GM18867 (cell line): ENCODE measurements around the gene WDR26.
A peak's percentile ranks its signal among the peaks of the same experiment; 100 is the strongest.
"Not testable (repeated sequence)": the region's sequence is repeated elsewhere in the genome, so short reads cannot be mapped to it uniquely, and the experiment has no call there.

ENCODE experiments used
- ATAC-seq: cut with Tn5 transposase; IDR thresholded peaks from one replicate; pipeline ENCODE4 v1.9.1; 2021; ENCODE audit warnings: mild to moderate bottlenecking, moderate library complexity; ENCODE audit not compliant: unreplicated experiment

WDR26 gene

DNA sequence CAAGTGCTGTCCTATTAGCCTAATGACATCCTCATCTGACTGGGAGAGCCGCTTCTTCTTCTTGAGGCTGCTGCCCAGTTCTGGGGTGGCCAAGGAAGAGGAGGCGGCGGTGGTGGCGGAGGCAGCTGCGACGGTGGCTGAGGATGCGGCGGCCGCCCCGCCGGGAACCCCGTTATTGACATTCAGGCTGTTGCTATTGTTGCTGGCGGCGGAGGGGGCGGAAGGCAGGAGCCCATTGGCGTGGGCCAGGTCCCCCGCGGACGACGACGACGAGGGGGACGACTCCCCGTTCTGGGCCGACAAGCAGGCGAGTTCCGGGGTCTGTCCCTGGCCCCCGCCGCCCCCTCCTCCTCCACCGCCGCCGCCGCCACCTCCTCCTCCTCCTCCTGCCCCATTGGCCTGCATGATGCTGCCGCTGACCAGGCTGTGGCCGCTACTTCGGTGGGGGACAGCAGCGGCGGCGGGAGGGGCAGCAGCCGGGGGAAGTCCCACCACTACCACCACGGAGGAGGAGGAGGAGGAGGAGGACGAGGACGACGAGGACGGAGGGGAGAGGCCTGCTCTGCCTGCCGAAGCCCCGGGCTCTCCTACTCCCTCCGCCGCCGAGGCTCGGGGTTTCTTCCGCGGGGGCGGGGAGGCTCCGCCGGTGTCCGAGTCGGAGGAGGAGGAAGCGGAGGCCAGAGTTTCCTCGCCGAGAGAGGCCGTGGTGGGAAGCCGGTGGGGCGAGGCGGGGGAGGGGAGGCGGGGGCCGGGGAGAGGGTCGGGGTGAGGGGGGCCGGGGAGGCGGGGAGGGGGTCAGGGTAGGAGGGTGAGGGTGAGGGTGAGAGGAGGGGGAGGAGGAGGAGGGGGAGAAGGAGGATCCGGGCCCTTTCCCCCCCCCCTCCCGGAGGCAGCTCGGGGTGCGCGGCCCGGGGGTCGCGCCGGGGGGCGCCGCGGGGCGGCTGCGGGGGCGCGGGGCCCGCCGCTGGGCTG is 610 bp downstream of the WDR26 start:
- no peak for ATAC-seq

DNA sequence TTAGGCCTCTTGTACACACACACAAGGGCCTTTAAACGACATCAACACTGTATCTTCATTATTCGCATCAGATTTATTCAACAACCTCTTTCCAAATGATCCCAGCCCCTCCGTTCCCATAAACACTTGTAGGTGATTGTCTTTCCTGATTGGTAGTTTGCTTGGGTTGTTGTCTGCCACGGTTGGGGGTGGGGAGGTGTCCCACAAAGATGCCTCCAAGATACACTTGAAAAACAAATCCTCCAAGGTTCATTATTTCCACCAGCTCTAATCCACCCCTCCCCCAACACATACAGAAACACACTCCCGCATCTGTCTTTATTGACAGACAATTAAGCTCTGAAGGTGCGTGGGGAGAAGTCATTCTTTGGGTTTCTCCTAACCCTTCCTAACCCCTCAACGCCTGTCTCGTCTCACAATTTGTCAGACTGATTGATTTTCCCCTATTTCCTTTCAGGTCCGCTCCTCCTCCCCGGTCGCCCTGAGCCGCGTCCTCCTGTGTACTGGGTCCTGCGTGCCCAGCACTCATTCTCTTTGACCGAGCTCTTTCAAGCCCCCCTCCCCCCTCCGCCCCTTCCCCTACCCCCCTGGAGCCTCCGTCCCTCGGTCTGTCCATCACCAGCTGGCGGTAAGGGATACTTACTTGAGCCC is 1.4 kb downstream of the WDR26 start:
- ATAC-seq = no peak

- no peak for ATAC-seq
These were observed 1.9 kb downstream of the WDR26 start for GRCh38 chr1:224432672-224433040.

- no peak for ATAC-seq
These were observed 2.5 kb downstream of the WDR26 start for GRCh38 chr1:224432146-224432545.

DNA sequence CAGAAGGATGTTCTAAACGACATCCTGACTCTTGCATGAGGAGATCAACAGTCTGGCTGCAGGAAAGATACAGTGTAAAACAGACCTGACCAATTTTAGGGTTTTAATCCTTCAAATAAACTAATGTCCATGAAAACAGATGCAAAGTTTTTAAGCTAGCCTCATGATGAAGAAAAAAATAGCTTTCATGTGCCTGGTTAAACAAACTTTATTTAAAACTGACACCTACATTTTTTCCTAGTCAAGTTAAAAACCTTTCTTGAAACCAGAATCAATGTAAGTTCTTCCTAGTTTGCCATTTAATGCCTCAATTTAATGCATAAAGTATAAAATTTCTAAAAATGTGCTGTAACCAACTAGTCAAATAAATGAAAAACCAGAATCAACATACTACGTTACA is 2.9 kb downstream of the WDR26 start:
- ATAC-seq = no peak

GRCh38 chr1:224430511-224431113 is 4.0 kb downstream of the WDR26 start:
- peak; percentile 31 for ATAC-seq

DNA sequence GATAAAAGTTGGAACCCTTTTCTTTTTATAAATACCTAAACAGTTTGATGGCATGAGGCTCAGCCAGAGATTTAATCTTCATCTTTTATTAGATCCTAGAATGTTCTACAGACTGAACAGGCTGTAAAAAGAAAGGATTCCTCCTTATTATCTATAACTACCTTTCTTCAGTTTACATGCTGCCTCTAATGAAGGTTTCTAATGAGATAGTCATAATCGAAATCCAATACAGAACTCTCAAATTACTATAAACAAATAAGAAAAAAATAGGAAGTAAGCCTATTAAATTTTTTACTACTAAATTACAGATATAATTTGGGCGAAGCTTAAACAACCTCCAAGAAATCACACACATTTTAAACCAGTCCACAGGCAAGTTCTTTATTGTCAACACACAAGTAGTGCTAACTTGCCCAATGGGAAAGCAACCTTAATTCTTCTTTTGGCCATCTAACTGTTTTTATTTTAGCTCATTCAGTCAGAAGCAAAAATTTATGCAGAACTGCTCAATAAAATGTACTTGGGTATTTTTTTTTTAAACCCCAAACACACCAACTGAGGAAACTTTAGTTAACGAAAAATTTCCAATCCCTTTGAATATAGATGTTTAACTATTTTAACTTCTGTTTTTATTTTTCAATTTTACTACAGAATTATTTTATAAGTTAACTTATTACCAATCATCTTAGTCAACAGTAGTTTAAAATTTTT is 4.8 kb downstream of the WDR26 start:
- no peak for ATAC-seq

- ATAC-seq = not testable (repeated sequence)
These were observed 5.9 kb downstream of the WDR26 start for GRCh38 chr1:224428713-224429112.

DNA sequence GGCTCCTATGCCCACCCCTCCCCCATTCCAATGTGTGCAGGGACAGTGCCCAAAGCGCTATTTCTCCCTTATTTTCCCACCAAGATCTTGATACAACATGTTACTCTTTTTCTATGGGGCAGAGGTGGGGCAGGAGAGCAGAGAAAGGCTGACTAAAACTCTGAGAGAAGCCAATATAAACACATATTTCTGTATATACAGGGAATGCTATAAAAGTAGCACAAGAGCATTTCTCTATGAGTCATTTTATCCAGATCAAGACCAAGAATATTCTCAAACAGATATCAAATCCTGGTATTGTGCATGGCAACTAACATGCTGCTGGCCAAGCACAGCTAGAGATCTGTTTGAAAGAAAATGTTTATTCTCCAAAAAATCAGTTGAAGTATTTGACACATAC is 7.3 kb downstream of the WDR26 start:
- no peak for ATAC-seq

- not testable (repeated sequence) for ATAC-seq
These were observed 7.7 kb downstream of the WDR26 start for GRCh38 chr1:224426869-224427268.

DNA sequence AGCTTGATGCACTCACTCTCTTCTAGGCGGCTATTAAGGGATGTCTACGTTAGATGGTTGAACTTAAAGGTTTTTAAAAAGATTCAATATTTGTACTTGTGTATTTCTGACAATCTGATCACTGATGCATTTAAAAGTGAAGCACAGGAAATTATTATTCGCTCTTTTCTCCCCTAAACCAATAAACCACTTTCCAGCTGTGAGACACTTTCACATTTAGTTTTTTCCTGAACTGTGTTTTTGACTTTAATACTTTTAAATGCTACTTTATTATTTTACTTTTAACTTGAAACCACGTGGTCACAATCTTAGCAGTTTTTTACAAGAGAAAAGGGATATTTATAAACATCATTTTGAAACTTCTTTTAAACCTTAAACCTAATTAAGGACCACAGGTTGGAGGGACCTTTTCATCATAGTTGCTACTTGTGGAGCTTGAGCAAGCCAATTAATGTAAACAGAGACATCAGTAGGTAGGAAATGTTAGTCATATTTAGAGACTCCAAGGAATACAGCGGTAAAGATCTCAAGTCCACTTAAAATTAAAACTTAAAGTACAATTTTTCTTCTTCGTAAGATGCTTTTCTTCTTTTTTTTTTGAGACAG is 9.2 kb downstream of the WDR26 start:
- ATAC-seq = no peak

GRCh38 chr1:224420106-224420505 is 14.5 kb downstream of the WDR26 start:
- ATAC-seq = no peak

DNA sequence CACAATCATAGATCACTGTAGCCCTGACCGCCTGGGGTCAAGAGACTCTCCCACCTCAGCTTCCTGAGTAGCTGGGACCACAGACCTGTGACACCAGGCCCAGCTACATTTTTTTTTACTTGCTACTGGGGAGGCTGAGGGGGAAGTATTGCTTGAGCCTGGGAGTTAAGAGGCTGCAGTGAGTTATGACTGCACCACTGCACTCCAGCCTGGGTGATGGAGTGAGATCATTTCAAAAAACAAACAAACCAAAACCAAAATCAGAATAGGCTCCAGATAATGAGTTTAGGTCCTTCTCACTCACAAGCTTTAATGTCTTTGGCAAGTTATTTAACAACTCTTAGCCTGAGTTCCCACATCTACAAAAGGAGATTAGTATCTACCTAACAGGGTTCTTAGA is 22.8 kb downstream of the WDR26 start:
- ATAC-seq = no peak

DNA sequence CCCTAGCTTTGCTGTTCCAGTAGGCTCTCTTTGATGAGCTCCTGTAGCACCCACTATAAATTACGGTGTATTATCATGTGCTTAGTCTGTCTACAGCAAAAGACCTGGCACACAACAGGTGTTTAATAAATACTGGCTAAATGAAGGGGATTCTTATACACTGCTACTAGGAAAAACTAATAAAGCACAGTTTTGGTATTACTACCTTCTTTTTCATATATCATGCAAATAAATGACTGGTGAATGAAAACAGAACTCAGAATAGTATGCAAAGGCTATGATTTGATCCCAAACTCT is 26.4 kb downstream of the WDR26 start:
- ATAC-seq = no peak

GRCh38 chr1:224407571-224408293 is 26.9 kb downstream of the WDR26 start:
- ATAC-seq = no peak

DNA sequence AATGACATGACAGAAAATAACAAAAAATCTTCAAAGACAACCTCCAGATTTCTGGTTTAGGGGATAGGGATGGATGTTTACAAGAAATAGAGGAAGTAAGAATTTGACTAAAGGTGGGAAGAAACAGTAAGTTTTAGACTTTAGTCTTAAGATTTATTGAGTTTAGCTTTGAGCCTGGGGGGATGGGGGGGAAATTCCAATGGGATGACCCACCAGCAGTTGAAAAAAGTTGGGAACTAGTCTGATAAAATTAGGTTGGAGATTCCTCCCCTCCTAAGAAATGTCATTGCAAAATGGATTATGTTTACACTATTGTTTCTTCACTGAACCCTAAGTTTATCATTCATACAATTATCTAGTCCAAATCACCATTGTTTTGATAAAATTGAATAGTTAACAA is 28.4 kb downstream of the WDR26 start:
- no peak for ATAC-seq

DNA sequence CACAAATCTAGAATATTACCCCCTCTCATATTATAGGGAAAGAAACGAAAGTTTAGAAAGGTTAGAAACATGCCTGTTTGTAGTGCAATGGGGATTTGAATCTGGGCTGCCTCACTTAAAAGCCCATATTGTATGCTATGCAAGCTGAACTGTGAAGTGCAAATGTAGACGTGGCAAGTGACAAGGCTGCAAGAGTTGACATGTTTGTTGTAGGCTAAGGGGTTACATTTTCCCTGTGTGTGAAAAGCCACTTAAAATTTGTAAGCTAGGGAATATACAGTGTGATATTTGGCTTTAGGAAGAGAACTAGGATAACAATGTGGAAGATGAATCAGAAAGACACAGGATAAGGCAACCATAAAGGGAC is 29.0 kb downstream of the WDR26 start:
- ATAC-seq = no peak

GRCh38 chr1:224404916-224405603 is 29.5 kb downstream of the WDR26 start:
- no peak for ATAC-seq

DNA sequence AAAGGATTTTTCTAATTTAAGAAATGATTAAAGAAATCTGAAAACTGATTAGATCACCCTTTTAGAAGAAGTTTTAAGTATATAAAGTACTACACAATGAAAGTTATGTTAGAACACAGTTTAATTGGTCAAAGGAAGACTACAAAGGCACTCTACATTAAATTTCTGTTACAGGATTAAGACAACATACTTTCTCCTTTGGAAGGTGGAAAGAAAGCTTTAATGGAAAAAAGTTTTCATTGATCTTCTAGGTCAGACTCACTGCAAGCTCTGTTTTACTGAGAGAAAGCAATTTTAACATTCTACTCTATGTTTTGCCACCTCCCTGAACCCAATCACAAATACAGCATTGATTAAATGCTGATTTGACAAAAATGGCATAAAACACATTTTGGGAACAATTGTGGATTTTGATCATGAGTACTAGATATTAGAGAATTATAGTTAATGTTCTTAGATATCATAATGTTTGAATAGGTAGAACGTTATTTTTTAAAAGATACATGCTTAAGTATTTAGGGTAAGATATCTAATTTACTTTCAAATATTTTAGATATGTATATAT is 32.0 kb downstream of the WDR26 start:
- no peak for ATAC-seq

DNA sequence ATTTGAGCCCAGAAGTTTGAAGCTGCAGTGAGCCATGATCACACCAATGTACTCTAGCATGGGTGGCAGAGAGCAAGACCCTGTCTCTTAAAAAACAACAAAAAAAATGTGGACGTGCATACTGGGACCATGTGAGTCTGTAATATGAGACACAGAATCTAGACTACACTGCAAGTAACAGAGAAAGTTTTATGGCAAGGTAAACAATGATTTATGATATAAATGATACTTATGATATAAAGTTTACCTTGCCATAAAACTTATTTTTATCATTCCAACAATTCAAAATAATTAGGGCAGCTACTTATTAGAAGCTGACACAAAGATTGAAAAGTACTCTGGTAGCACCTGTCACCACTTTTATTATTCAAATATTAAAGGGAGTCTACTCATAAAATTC is 34.7 kb downstream of the WDR26 start:
- ATAC-seq = no peak
